ENCODE results near the gene DLG4.
"Not testable (repeated sequence)": the region's sequence is repeated elsewhere in the genome, so short reads cannot be mapped to it uniquely, and the experiment has no call there.

The DLG4 gene

GRCh38 chr17:7211491-7212273 lies 8.0 kb downstream of the DLG4 start:
- peak; percentile 10 for DNase-seq

GRCh38 chr17:7208754-7209460 lies 10.7 kb downstream of the DLG4 start:
- no peak for DNase-seq

- no peak for DNase-seq
Observed at GRCh38 chr17:7208027-7208571, 11.5 kb downstream of the DLG4 start.

DNA sequence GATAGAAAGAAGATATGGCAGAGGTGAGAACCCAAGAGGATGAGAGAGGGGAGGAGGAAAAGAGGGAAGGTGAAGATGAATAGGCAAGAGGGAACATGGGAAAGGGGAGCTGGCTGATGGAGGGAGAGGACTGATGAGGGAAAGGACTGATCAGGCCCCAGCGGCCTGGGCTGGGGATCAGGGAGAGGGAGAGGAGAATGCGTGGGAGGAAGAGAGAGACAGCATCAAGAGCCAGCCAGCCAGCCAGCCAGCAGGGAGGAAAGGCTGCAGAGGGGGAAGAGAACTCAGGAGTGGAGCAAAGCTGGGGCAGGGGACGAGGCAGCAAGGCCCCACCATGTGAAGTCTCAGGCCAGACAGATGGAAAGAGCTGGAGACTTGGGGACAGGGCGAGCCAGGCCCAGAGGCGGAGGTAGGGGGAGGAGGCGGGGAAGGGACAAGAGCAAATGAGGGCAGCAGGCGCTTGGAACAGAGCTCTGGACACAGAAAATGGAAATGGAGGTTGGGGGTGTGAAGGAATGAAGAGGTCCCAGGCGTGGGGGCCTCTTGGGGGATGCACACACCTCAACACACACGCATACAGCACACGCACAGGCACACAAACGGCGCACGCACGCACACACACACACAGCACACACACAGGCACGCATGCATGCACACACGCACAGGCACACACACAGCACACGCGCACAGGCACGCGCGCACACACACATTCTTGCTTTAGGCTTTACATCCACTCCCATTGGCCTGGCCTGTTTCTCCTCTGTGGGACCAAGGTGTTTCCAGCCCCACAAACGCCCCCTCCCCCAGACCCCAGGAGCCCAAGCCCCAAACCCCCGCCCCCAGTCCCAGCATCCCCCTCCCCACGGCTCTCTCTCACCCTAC lies 12.3 kb downstream of the DLG4 start:
- DNase-seq = no peak

GRCh38 chr17:7205561-7205960 lies 14.1 kb downstream of the DLG4 start:
- no peak for DNase-seq

GRCh38 chr17:7204828-7205461 lies 14.7 kb downstream of the DLG4 start:
- peak; percentile 99 for DNase-seq

GRCh38 chr17:7204336-7204735 lies 15.3 kb downstream of the DLG4 start:
- DNase-seq = no peak

DNA sequence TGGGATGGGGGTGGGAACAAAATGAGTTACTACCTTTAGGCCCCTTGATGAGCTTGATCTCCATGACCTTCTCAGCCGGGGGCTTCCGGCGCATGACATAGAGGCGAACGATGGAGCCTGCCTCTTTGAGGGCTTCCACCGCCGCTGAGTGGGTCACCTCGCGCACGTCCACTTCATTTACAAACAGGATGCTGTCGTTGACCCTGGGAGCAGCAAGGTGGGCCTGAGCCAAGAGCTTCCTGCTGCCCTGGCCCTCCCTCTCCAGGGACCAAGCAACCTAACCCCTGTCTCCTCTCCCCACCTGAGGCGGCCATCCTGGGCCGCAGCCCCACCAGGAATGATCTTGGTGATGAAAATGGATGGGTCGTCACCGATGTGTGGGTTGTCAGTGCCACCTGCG lies 16.2 kb downstream of the DLG4 start:
- no peak for DNase-seq

GRCh38 chr17:7196651-7197401 lies 22.8 kb downstream of the DLG4 start:
- DNase-seq = no peak

- DNase-seq = no peak
Observed at GRCh38 chr17:7195971-7196370, 23.7 kb downstream of the DLG4 start.

GRCh38 chr17:7192271-7192937 lies 27.2 kb downstream of the DLG4 start:
- DNase-seq = no peak

GRCh38 chr17:7191571-7192270 lies 27.9 kb downstream of the DLG4 start:
- no peak for DNase-seq

- no peak for DNase-seq
Observed at GRCh38 chr17:7191069-7191468, 28.6 kb downstream of the DLG4 start.

GRCh38 chr17:7190276-7190917 lies 29.2 kb downstream of the DLG4 start:
- DNase-seq = no peak

DNA sequence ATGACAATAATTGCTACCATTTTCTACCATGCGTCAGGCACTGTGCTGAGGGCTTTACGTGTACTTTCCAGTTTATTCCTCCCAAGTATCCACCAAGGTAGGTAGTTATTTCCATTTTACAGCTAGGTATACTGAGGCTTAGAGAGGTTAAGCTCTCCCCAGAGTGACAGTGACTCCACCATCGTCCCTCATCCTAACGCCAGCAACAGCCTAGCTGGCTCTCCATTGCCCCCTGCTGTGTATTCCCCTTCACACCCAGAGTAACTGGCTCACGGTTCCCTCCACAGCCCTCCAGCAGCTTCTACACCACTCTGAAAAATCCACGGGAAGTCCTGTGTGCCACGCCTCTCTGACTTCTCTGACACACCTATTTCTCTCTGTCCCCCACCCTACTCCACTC lies 33.4 kb downstream of the DLG4 start:
- no peak for DNase-seq

DNA sequence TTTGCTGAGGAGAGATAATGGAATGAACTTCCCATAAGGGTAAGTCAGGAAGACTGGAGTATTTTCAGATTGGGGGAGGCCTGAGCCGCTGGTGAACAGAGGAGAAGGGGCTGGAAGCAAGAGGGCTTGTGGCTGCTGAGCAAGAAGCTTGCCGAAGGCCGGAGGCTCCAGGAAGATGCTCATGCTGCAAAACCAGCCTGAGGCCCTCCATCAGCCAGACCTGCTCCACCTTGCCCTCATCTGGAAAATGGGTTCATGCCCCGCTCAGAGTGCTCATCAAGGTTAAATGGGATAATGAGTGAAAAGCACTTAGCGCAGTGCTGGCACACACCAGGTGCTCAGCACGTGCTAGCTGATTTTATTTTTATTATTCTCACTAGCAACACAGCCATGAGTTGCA lies 35.0 kb downstream of the DLG4 start:
- no peak for DNase-seq

DNA sequence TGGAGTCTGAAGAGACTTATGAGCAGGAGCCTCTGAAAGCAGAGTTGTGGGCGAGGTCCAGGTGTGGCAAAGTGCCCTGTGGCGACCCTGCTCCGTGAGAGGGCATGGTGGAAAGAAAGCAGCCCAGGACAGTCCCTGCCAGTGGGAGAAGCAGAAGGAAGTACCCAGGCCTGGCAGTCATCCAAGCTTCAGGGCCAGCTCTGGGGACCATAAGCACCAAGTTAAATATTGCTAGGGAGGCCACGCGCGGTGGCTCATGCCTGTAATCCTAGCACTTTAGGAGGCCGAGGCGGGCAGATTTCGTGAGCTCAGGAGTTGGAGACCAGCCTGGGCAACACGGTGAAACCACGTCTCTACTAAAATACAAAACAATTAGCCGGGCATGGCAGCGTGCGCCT lies 35.5 kb downstream of the DLG4 start:
- DNase-seq = peak; percentile 9

GRCh38 chr17:7183433-7184090 lies 36.1 kb downstream of the DLG4 start:
- DNase-seq = no peak

DNA sequence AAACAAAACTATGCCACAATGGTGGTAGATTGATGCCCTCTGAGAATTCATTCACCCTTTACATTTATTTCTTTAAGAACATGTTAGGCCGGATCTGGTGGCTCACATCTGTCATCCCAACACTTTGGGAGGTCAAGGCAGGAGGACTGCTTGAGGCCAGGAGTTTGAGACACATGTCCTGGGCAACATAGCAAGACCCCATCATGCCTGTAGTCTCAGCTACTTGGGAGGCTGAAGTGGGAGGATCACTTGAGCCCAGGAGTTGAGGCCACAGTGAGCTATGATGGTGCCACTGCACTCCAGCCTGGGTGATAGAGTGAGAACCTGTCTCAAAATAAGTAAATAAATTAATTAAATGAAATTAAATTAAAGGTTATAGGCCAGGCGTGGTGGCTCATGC lies 37.5 kb downstream of the DLG4 start:
- not testable (repeated sequence) for DNase-seq
